ENCODE data around the gene DNPEP. TPM values are rescaled to one million over a fixed set of nuclear protein-coding genes. Genes with fewer than 3 reads are reported as not detected.

Gene DNPEP
- total RNA-seq, 2 experiments from 2014 or later: 39.3 to 63.6 TPM

- no peak for DNase-seq (ENCODE audit: low spot score)
- intact Hi-C loops (cut with micrococcal nuclease; ENCODE audit: unreplicated experiment): no loop called here
- no peaks in the 10 kb centered on the region for H4K20me1 ChIP-seq (ENCODE audit: insufficient read depth, low read length)
- TF ChIP-seq CTCF (conservative IDR thresholded peaks at IDR 0.05; ENCODE audit: low read length) (no peak), EZH2phosphoT487 (IDR thresholded peaks at IDR 0.05; ENCODE audit: borderline replicate concordance, low read depth, low read length) (no peak)
- no TSS peak for BruUV-seq (replicated peaks)
- H3K4me3 ChIP-seq (ENCODE audit: low read depth, low read length, poor library complexity, severe bottlenecking): no peak overlapping the region
- H3K79me2 ChIP-seq (ENCODE audit: insufficient read depth, low read depth, low read length): no peaks in the 10 kb centered on the region
- H3K27ac ChIP-seq (ENCODE audit: low read depth, low read length, poor library complexity, severe bottlenecking): no peak overlapping the region
- H3K36me3 ChIP-seq (ENCODE audit: insufficient read depth, low read length): no peaks in the 10 kb centered on the region
- H3K9me3 ChIP-seq (ENCODE audit: low read length): no peaks in the 10 kb centered on the region
- no peaks in the 10 kb centered on the region for H3K4me1 ChIP-seq (ENCODE audit: insufficient read depth, low read length, poor library complexity, severe bottlenecking)
- H3K9me2 ChIP-seq (ENCODE audit: insufficient read depth, low read length): no peaks in the 10 kb centered on the region
- no peak overlapping the region for H3K4me2 ChIP-seq (ENCODE audit: low read length)
- POLR2A ChIA-PET: no interaction called here
- no peak overlapping the region for H2AFZ ChIP-seq (ENCODE audit: low read length)
- CTCF ChIA-PET (ENCODE audit: unreplicated experiment): no interaction called here
These were observed 18.5 kb upstream of the DNPEP start for GRCh38 chr2:219405958-219406860.

- no peaks in the 10 kb centered on the region for H4K20me1 ChIP-seq (ENCODE audit: insufficient read depth, low read length)
- no peaks in the 10 kb centered on the region for H3K9me3 ChIP-seq (ENCODE audit: low read length)
- H3K79me2 ChIP-seq (ENCODE audit: insufficient read depth, low read depth, low read length): no peaks in the 10 kb centered on the region
- CTCF ChIA-PET (ENCODE audit: unreplicated experiment): no interaction called here
- no peaks in the 10 kb centered on the region for H3K36me3 ChIP-seq (ENCODE audit: insufficient read depth, low read length)
- no peaks in the 10 kb centered on the region for H3K4me1 ChIP-seq (ENCODE audit: insufficient read depth, low read length, poor library complexity, severe bottlenecking)
- H3K27ac ChIP-seq (ENCODE audit: low read depth, low read length, poor library complexity, severe bottlenecking): no peak overlapping the region
- TF ChIP-seq CTCF (conservative IDR thresholded peaks at IDR 0.05; ENCODE audit: low read length): no peak
- no peak for TF ChIP-seq EZH2phosphoT487 (IDR thresholded peaks at IDR 0.05; ENCODE audit: borderline replicate concordance, low read depth, low read length)
- BruUV-seq (replicated peaks): no TSS peak
- intact Hi-C loops (cut with micrococcal nuclease; ENCODE audit: unreplicated experiment): no loop called here
- no peaks in the 10 kb centered on the region for H3K9me2 ChIP-seq (ENCODE audit: insufficient read depth, low read length)
- no peak overlapping the region for H3K4me2 ChIP-seq (ENCODE audit: low read length)
- no peak for DNase-seq (ENCODE audit: low spot score)
- POLR2A ChIA-PET: no interaction called here
- no peak overlapping the region for H2AFZ ChIP-seq (ENCODE audit: low read length)
- H3K4me3 ChIP-seq (ENCODE audit: low read depth, low read length, poor library complexity, severe bottlenecking): no peak overlapping the region
These were observed 17.7 kb upstream of the DNPEP start for GRCh38 chr2:219405451-219405850.

GRCh38 chr2:219404954-219405353, 17.2 kb upstream of the DNPEP start:
- Histone ChIP-seq H3K36me3 (ENCODE audit: insufficient read depth, low read length) (no peaks in the 10 kb centered on the region), H3K9me3 (ENCODE audit: low read length) (no peaks in the 10 kb centered on the region), H3K79me2 (ENCODE audit: insufficient read depth, low read depth, low read length) (no peaks in the 10 kb centered on the region), H3K27ac (ENCODE audit: low read depth, low read length, poor library complexity, severe bottlenecking) (no peak overlapping the region), H3K4me3 (ENCODE audit: low read depth, low read length, poor library complexity, severe bottlenecking) (no peak overlapping the region), H2AFZ (ENCODE audit: low read length) (no peak overlapping the region), H4K20me1 (ENCODE audit: insufficient read depth, low read length) (no peaks in the 10 kb centered on the region), H3K4me1 (ENCODE audit: insufficient read depth, low read length, poor library complexity, severe bottlenecking) (no peaks in the 10 kb centered on the region), H3K9me2 (ENCODE audit: insufficient read depth, low read length) (no peaks in the 10 kb centered on the region), H3K4me2 (ENCODE audit: low read length) (no peak overlapping the region)
- intact Hi-C loops (cut with micrococcal nuclease; ENCODE audit: unreplicated experiment): loop anchor here (5.0 kb wide), 1 partner anchor 237 kb away; no protein-coding TSS in a partner anchor
- TF ChIP-seq CTCF (conservative IDR thresholded peaks at IDR 0.05; ENCODE audit: low read length) (no peak), EZH2phosphoT487 (IDR thresholded peaks at IDR 0.05; ENCODE audit: borderline replicate concordance, low read depth, low read length) (no peak)
- DNase-seq (ENCODE audit: low spot score): no peak
- no TSS peak for BruUV-seq (replicated peaks)
- CTCF ChIA-PET (ENCODE audit: unreplicated experiment): interaction anchor here (0.7 to 1.1 kb wide), 2 partner anchors 42 to 122 kb away, joined by 3 read pairs; no protein-coding TSS in a partner anchor
- POLR2A ChIA-PET: interaction anchor here (0.6 kb wide), 1 partner anchor 93 kb away, joined by 3 read pairs; no protein-coding TSS in a partner anchor

Data from OCI-LY7 (cell line).